D721Med (cell line): ENCODE measurements around the gene PLXNB1.

Experiments used
- DNase-seq: peaks from one replicate; pipeline ENCODE4 v3.0.0; 2011; ENCODE audit warnings: low spot score; ENCODE audit not compliant: insufficient read length
- FAIRE-seq: peaks from 2 replicates; lab custom pipeline; 2011; peaks lifted over from hg19 to GRCh38; lab: Jason Lieb, UNC
- CTCF ChIP-seq: IDR thresholded peaks from 2 replicates; pipeline ENCODE4 v1.5.1; 2012; ENCODE audit warnings: mild to moderate bottlenecking, control low read depth; ENCODE audit not compliant: insufficient read depth; ENCODE audit errors: missing control alignments

Gene PLXNB1

GRCh38 chr3:48425281-48425812 is 4.5 kb downstream of the PLXNB1 start:
- TF ChIP-seq CTCF = no peak
- no peak for FAIRE-seq
- no peak for DNase-seq

GRCh38 chr3:48423883-48424695 is 5.8 kb downstream of the PLXNB1 start:
- DNase-seq (no peak), FAIRE-seq (no peak)
- TF ChIP-seq CTCF = no peak

- DNase-seq = no peak
- no peak for FAIRE-seq
Measured at GRCh38 chr3:48423241-48423882, 6.5 kb downstream of the PLXNB1 start.

GRCh38 chr3:48422681-48423080 is 7.2 kb downstream of the PLXNB1 start:
- DNase-seq (no peak), FAIRE-seq (no peak)
- no peak for TF ChIP-seq CTCF

More at GRCh38 chr3:48423241-48423882, 6.5 kb downstream of the PLXNB1 start:
- TF ChIP-seq CTCF = no peak

GRCh38 chr3:48422272-48422671 is 7.6 kb downstream of the PLXNB1 start:
- no peak for DNase-seq
- no peak for FAIRE-seq
- TF ChIP-seq CTCF = no peak

- DNase-seq = no peak
- TF ChIP-seq CTCF = no peak
- FAIRE-seq = no peak
Measured at GRCh38 chr3:48420561-48420960, 9.3 kb downstream of the PLXNB1 start.

- no peak for TF ChIP-seq CTCF
- FAIRE-seq (no peak), DNase-seq (no peak)
Measured at GRCh38 chr3:48419597-48419996, 10.3 kb downstream of the PLXNB1 start.
